ENCODE data around the gene MARCOL. TPM values are rescaled to one million over a fixed set of nuclear protein-coding genes. Genes with fewer than 3 reads are reported as not detected.

MARCOL gene
- total RNA-seq, 1 experiment from 2014 or later: not detected

DNA sequence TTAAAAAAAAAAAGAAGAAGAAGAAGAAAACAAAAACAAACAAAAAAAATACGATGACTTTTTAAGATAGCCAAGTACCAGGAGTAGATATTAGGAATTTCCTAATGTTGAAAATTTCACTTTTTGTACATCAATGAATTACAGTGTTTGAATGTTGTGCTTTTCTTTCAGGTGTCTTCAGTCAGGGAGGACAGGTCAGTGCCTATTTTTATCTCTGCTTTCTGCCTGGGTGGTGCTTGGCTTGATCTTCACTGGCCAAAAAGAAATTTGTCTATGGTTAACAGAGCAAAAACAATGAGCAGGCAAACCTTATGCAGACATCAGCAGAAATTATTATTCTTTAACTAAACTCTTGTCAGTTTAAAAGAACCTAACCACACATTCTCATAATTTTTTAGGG lies 32.5 kb upstream of the MARCOL start:
- no peaks in the 10 kb centered on the region for H3K36me3 Mint-ChIP-seq (ENCODE audit: insufficient read depth, unreplicated experiment)
- no peaks in the 10 kb centered on the region for H3K36me3 ChIP-seq (ENCODE audit: control insufficient read depth, insufficient read depth, low read length)
- DNase-seq: no peak
- H3K4me1 Mint-ChIP-seq (ENCODE audit: low read depth, unreplicated experiment): peaks cover 6% of the 10 kb centered on the region
- POLR2A ChIA-PET: no interaction called here
- H3K4me3 Mint-ChIP-seq (ENCODE audit: unreplicated experiment): no peak overlapping the region
- peaks cover 4% of the 10 kb centered on the region for H3K27me3 Mint-ChIP-seq (ENCODE audit: insufficient read depth, unreplicated experiment)
- CTCF ChIA-PET: no interaction called here
- no TSS peak for BruUV-seq (replicated peaks)
- H3K9me3 Mint-ChIP-seq (ENCODE audit: unreplicated experiment): no peaks in the 10 kb centered on the region
- no peak overlapping the region for H3K4me3 ChIP-seq (ENCODE audit: low read depth, low read length)
- no peaks in the 10 kb centered on the region for H3K27me3 ChIP-seq (replicated peaks; ENCODE audit: control insufficient read depth, insufficient read depth, low read length)
- intact Hi-C loops (cut with micrococcal nuclease; ENCODE audit: unreplicated experiment): no loop called here
- TF ChIP-seq, protein P1, sequence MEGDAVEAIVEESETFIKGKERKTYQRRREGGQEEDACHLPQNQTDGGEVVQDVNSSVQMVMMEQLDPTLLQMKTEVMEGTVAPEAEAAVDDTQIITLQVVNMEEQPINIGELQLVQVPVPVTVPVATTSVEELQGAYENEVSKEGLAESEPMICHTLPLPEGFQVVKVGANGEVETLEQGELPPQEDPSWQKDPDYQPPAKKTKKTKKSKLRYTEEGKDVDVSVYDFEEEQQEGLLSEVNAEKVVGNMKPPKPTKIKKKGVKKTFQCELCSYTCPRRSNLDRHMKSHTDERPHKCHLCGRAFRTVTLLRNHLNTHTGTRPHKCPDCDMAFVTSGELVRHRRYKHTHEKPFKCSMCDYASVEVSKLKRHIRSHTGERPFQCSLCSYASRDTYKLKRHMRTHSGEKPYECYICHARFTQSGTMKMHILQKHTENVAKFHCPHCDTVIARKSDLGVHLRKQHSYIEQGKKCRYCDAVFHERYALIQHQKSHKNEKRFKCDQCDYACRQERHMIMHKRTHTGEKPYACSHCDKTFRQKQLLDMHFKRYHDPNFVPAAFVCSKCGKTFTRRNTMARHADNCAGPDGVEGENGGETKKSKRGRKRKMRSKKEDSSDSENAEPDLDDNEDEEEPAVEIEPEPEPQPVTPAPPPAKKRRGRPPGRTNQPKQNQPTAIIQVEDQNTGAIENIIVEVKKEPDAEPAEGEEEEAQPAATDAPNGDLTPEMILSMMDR (IDR thresholded peaks at IDR 0.05; ENCODE audit: insufficient read depth in 1 of 2, low read depth in 1 of 2, low read length in 1 of 2, severe bottlenecking in 1 of 2, unreplicated experiment in 1 of 2): no peak
- no peaks in the 10 kb centered on the region for H3K4me1 ChIP-seq
- H3K9me3 ChIP-seq: no peaks in the 10 kb centered on the region; the same call in 1 of the 2 replicates
- no peak overlapping the region for H3K27ac Mint-ChIP-seq (ENCODE audit: unreplicated experiment)

DNA sequence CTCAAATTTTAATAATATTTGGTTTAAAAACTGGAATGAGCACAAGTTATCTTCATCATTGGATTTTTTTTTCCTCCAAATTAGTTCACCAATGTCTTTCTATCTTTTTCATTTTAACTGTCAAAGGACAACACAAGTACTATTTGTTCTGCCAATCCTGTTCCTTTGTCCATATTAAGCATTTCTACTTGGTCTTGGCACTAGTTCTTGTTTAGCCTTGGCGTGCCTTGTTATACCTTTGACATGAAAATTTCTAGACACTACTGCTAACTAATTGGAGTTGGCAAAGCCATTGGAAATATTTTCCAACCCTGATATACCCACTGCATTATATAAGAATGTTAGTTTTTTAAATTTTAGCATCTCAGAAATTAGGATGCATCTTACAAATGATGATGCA lies 31.7 kb upstream of the MARCOL start:
- no peak overlapping the region for H3K4me3 ChIP-seq (ENCODE audit: low read depth, low read length)
- Mint-ChIP-seq H3K27me3 (ENCODE audit: insufficient read depth, unreplicated experiment) (no peaks in the 10 kb centered on the region), H3K4me1 (ENCODE audit: low read depth, unreplicated experiment) (peaks cover 6% of the 10 kb centered on the region), H3K4me3 (ENCODE audit: unreplicated experiment) (no peak overlapping the region), H3K27ac (ENCODE audit: unreplicated experiment) (no peak overlapping the region), H3K36me3 (ENCODE audit: insufficient read depth, unreplicated experiment) (no peaks in the 10 kb centered on the region), H3K9me3 (ENCODE audit: unreplicated experiment) (no peaks in the 10 kb centered on the region)
- no peaks in the 10 kb centered on the region for H3K4me1 ChIP-seq
- BruUV-seq (replicated peaks): no TSS peak
- no peaks in the 10 kb centered on the region for H3K27me3 ChIP-seq (replicated peaks; ENCODE audit: control insufficient read depth, insufficient read depth, low read length)
- H3K36me3 ChIP-seq (ENCODE audit: control insufficient read depth, insufficient read depth, low read length): no peaks in the 10 kb centered on the region
- ChIA-PET POLR2A (no interaction called here), CTCF (no interaction called here)
- intact Hi-C loops (cut with micrococcal nuclease; ENCODE audit: unreplicated experiment): no loop called here
- TF ChIP-seq, protein P1 (IDR thresholded peaks at IDR 0.05; ENCODE audit: insufficient read depth in 1 of 2, low read depth in 1 of 2, low read length in 1 of 2, severe bottlenecking in 1 of 2, unreplicated experiment in 1 of 2): no peak
- H3K9me3 ChIP-seq: no peaks in the 10 kb centered on the region; the same call in 1 of the 2 replicates
- no peak for DNase-seq

DNA sequence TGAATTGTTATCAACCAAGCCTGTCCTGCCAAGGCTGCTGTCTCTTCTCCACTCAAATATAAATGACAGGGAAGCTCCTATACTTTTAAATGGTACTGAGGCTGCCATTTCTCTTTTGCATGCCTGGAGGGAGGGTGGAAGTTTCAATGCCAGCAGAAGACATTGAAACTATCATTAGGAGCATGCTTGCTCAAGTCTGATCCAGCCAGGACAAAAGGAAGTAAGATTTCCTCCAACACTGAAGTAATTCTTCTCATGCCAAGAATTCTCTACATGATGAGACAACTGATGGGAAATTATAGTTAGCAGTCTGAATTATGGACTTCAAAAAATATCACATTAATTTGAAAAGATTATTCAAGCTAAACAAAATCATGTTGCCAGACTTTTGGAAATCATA lies 30.1 kb upstream of the MARCOL start:
- Mint-ChIP-seq H3K9me3 (ENCODE audit: unreplicated experiment) (no peaks in the 10 kb centered on the region), H3K4me3 (ENCODE audit: unreplicated experiment) (no peak overlapping the region), H3K36me3 (ENCODE audit: insufficient read depth, unreplicated experiment) (no peaks in the 10 kb centered on the region), H3K27ac (ENCODE audit: unreplicated experiment) (no peak overlapping the region), H3K27me3 (ENCODE audit: insufficient read depth, unreplicated experiment) (no peaks in the 10 kb centered on the region), H3K4me1 (ENCODE audit: low read depth, unreplicated experiment) (peaks cover 6% of the 10 kb centered on the region)
- Histone ChIP-seq H3K4me1 (peaks cover 3% of the 10 kb centered on the region; the same call in 1 of the 2 replicates), H3K4me3 (ENCODE audit: low read depth, low read length) (no peak overlapping the region), H3K27me3 (replicated peaks; ENCODE audit: control insufficient read depth, insufficient read depth, low read length) (no peaks in the 10 kb centered on the region), H3K9me3 (no peaks in the 10 kb centered on the region; the same call in 1 of the 2 replicates), H3K36me3 (ENCODE audit: control insufficient read depth, insufficient read depth, low read length) (no peaks in the 10 kb centered on the region)
- no TSS peak for BruUV-seq (replicated peaks)
- POLR2A ChIA-PET: no interaction called here
- CTCF ChIA-PET: no interaction called here
- TF ChIP-seq, protein P1 (IDR thresholded peaks at IDR 0.05; ENCODE audit: insufficient read depth in 1 of 2, low read depth in 1 of 2, low read length in 1 of 2, severe bottlenecking in 1 of 2, unreplicated experiment in 1 of 2): no peak
- intact Hi-C loops (cut with micrococcal nuclease; ENCODE audit: unreplicated experiment): no loop called here
- no peak for DNase-seq
